Measurements from ENCODE around the gene PPP1CB.

DNA sequence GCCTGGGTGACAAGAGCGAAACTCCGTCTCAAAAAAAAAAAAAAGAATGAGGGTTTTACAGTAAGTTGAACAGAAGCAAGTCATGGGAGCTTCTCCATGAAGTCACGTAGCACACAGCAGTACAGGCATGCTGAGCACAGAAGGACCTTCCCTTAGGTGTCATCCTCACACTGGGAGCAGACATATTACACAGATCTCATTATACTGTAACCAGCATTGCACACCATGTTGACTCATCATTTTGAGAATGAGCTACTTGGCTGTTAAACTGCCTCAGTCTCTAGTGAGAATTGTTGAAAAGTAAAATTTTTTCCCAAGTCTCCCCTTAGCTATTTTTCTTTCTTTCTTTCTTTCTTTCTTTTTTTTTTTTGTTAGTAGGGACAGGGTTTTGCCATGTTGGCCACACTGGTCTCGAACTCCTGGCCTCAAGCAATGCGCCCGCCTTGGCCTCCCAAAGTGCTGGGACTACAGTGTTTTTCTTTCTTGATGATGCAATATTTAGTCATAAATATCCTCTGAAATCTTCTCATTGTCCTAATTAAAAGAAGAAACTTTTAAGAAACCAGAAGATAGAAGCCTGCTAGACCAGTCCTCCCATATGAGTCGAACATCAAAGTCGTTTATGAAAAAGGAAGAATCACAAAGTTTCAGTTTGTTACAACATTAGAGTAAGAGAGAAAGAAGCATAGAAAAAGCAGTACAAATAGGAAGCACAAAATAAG lies 37.9 kb upstream of the PPP1CB start:
- no peak for TF ChIP-seq POLR2A (IDR thresholded peaks at IDR 0.05)
- TF ChIP-seq, protein P1, sequence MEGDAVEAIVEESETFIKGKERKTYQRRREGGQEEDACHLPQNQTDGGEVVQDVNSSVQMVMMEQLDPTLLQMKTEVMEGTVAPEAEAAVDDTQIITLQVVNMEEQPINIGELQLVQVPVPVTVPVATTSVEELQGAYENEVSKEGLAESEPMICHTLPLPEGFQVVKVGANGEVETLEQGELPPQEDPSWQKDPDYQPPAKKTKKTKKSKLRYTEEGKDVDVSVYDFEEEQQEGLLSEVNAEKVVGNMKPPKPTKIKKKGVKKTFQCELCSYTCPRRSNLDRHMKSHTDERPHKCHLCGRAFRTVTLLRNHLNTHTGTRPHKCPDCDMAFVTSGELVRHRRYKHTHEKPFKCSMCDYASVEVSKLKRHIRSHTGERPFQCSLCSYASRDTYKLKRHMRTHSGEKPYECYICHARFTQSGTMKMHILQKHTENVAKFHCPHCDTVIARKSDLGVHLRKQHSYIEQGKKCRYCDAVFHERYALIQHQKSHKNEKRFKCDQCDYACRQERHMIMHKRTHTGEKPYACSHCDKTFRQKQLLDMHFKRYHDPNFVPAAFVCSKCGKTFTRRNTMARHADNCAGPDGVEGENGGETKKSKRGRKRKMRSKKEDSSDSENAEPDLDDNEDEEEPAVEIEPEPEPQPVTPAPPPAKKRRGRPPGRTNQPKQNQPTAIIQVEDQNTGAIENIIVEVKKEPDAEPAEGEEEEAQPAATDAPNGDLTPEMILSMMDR (IDR thresholded peaks at IDR 0.05), result no peak
